Pericardium fibroblast (primary cell): ENCODE results near the gene TUBAL3. TPM values are rescaled to one million over a fixed set of nuclear protein-coding genes. Genes with fewer than 3 reads are reported as not detected.

ENCODE experiments used
- total RNA-seq: library from RNA; depleted of rRNA; stranded (reverse); fragments of >200 nt; gene quantifications from 2 replicates; pipeline ENCODE4 v1.2.3, GENCODE V29; 2015

TUBAL3 gene
- not detected in 2 replicates for total RNA-seq

GRCh38 chr10:5404208-5405041, at the start of gene TUBAL3:
TSS of gene TUBAL3 (minus strand) at chr10:5404828. CDS start at chr10:5404792, 36 bp downstream.

DNA sequence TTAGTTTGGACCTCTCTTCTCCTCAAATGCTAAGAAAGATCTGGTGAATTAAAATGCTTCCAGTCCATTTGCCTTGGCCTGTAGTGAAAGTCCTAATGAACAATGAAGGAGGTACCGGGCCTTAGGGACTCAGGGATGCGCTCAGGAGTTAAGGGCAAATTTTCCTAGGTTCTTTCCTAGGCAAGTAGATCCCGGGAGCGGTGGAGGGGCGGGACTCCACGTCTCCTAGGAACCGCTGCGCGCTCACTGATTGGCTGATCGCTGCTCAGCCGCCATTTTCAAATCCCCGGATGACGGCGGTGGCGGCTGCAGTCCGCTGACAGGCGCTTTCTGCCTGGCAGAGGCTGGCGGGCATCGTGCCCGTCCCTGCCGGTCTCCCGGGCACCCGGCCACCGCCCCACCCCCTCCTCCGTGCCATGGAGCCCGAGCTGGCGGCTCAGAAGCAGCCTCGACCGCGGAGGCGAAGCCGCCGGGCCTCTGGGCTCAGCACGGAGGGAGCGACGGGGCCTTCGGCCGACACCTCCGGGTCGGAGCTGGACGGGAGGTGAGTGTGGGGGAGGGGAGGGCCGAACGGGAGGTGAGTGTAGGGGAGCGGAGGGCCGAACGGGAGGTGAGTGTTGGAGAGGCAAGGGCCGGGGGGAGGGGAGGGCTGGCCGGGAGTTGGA, 7.8 kb upstream of the TUBAL3 start, which contains the start of gene NET1:
NET1 (plus strand) TSS at position 281 of the 665 bp plus-strand sequence; CDS start at position 417, 136 bp downstream.

GRCh38 chr10:5364890-5365338, 39.7 kb downstream of the TUBAL3 start, which contains the start of gene UCN3:
TSS of gene UCN3 (plus strand) at chr10:5364966. CDS start at chr10:5373721, 8,755 bp downstream.

Other genes with a start within 250 kb of the TUBAL3 start
- gene AKR1C8, start 219.7 kb downstream of the TUBAL3 start, total RNA-seq: not detected in 2 replicates
- gene AKR1C4, start 208.0 kb downstream of the TUBAL3 start, total RNA-seq: not detected in 2 replicates
- not detected in 2 replicates for gene UCN3, start 39.9 kb downstream of the TUBAL3 start, total RNA-seq
- gene NET1, start 7.7 kb upstream of the TUBAL3 start, total RNA-seq: 4.0 and 13.9 TPM in 2 replicates
- gene CALML5, start 94.7 kb upstream of the TUBAL3 start, total RNA-seq: not detected in 2 replicates
- gene CALML3, start 120.1 kb upstream of the TUBAL3 start, total RNA-seq: not detected in 2 replicates